ENCODE results near the gene P2RY11. TPM values are rescaled to one million over a fixed set of nuclear protein-coding genes. Genes with fewer than 3 reads are reported as not detected.

P2RY11 gene
- total and polyA plus RNA-seq, 2 donors (not counting 1 experiment from before 2014, with no cell fraction given), result 25.8 to 27.1 TPM

DNA sequence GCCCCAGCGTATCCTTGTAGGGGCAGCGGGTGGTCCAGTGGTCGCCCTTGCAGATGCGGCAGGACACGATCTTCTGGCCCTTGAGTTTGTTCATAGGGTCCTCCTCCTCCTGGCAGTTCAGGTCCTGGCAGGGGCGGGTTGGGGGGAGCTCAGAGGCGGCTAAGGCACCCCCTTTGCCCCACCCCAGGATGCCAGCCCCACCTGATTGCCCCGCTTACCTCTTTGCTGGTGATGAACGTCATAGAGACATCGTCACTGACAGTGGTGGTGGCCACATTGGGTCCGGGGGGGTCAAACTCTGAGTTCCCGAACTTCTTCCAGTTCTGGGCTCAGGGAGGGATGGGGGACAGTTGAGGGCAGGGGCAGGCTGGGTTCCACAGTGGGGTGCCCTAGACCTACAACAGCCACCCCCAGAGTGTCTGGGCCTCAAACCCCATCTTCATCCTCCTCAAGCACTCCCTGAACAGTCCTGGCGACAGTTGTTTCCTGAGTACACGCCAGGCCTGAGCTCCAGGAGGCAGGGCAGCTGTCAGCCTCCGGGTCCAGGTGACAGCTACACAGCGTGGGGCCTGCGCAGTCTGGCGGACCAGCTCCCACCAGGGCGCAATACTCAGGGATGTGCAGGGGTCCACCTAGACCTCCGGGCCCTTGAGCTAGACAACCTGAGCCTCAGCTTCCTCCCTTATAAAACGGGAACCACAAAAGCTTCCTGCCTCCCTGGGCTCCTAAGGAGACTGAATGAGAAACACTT is 5.5 kb downstream of the P2RY11 start:
- Mint-ChIP-seq H3K4me1 (peaks cover 37% of the 10 kb centered on the region), H3K9me3 (ENCODE audit: insufficient read depth) (no peaks in the 10 kb centered on the region), H3K4me3 (no peak overlapping the region), H3K27ac (peak overlapping the region; percentile 37), H3K27me3 (no peaks in the 10 kb centered on the region)
- Histone ChIP-seq H3K9ac (ENCODE audit: low read length) (no peak overlapping the region), H4K20me1 (ENCODE audit: control insufficient read depth, insufficient read depth, low read length, poor library complexity, severe bottlenecking) (peaks cover 67% of the 10 kb centered on the region), H3K27ac (ENCODE audit: low read length in 2 of 2) (no peak overlapping the region), H3K9me3 (ENCODE audit: control extremely low read depth in 1 of 3, control insufficient read depth in 2 of 3, insufficient read depth in 1 of 3, low read length in 2 of 3) (peaks cover 0 to 6% (median 0%) of the 10 kb centered on the region in 3 donors), H3K4me3 (ENCODE audit: control extremely low read depth in 1 of 5, extremely low read depth in 1 of 5, insufficient read depth in 1 of 5, low read depth in 2 of 5, low read length in 4 of 5) (no peak overlapping the region), H3K79me2 (ENCODE audit: control insufficient read depth, insufficient read depth, low read length) (peaks cover 33% of the 10 kb centered on the region), H3K4me2 (replicated peaks; ENCODE audit: low read depth, low read length, poor library complexity, severe bottlenecking) (no peak overlapping the region), H3K4me1 (ENCODE audit: control insufficient read depth in 2 of 2, insufficient read depth in 2 of 2, low read length in 2 of 2) (peaks cover 23 to 30% of the 10 kb centered on the region in 2 donors), H3K27me3 (replicated peaks in 1 of 4; ENCODE audit: control extremely low read depth in 1 of 4, control insufficient read depth in 3 of 4, insufficient read depth in 4 of 4, low read length in 3 of 4) (no peaks in the 10 kb centered on the region), H3K36me3 (replicated peaks in 1 of 2; ENCODE audit: control extremely low read depth in 1 of 2, control insufficient read depth in 1 of 2, extremely low read depth in 1 of 2, insufficient read depth in 2 of 2, low read length in 1 of 2) (peaks cover 0 to 35% of the 10 kb centered on the region in 2 experiments), H2AFZ (ENCODE audit: insufficient read depth, low read depth, low read length, poor library complexity, severe bottlenecking) (no peak overlapping the region)
- ChIA-PET CTCF (interaction anchor here (0.5 to 15.9 kb wide), 5 partner anchors 15 to 953 kb away, joined by 3 to 263 read pairs (median 3); partner anchors contain the start of genes ANGPTL6 and PPAN), POLR2A (no interaction called here)
- ATAC-seq (ENCODE audit: low read depth), result no peak
- intact Hi-C loops (cut with micrococcal nuclease), result no loop called here
- TF ChIP-seq EZH2 (IDR thresholded peaks at IDR 0.05; ENCODE audit: borderline replicate concordance, insufficient read depth, low read depth, low read length, poor library complexity, severe bottlenecking), result no peak
- TF ChIP-seq, protein P1, sequence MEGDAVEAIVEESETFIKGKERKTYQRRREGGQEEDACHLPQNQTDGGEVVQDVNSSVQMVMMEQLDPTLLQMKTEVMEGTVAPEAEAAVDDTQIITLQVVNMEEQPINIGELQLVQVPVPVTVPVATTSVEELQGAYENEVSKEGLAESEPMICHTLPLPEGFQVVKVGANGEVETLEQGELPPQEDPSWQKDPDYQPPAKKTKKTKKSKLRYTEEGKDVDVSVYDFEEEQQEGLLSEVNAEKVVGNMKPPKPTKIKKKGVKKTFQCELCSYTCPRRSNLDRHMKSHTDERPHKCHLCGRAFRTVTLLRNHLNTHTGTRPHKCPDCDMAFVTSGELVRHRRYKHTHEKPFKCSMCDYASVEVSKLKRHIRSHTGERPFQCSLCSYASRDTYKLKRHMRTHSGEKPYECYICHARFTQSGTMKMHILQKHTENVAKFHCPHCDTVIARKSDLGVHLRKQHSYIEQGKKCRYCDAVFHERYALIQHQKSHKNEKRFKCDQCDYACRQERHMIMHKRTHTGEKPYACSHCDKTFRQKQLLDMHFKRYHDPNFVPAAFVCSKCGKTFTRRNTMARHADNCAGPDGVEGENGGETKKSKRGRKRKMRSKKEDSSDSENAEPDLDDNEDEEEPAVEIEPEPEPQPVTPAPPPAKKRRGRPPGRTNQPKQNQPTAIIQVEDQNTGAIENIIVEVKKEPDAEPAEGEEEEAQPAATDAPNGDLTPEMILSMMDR (IDR thresholded peaks at IDR 0.05), result no peak
- 96% methylated on average over 17 of the region's 21 CpGs for WGBS (ENCODE audit: insufficient coverage)
- DNase-seq, result no peak

GRCh38 chr19:10118960-10119359 is 7.5 kb downstream of the P2RY11 start:
- H3K4me1 Mint-ChIP-seq, result peaks cover 28% of the 10 kb centered on the region
- peak overlapping the region; percentile 80 for H3K27ac Mint-ChIP-seq
- DNase-seq, result peak; percentile 35
- 45% methylated on average over 9 of the region's 12 CpGs for WGBS (ENCODE audit: insufficient coverage)
- peak overlapping the region in 4 of 5 experiments; percentile 94 to 98 (median 96) for H3K4me3 ChIP-seq (ENCODE audit: control extremely low read depth in 1 of 5, extremely low read depth in 1 of 5, insufficient read depth in 1 of 5, low read depth in 2 of 5, low read length in 4 of 5)
- H3K4me3 Mint-ChIP-seq, result peak overlapping the region; percentile 92
- peak overlapping the region; percentile 97 for H2AFZ ChIP-seq (ENCODE audit: insufficient read depth, low read depth, low read length, poor library complexity, severe bottlenecking)
- H3K9me3 Mint-ChIP-seq (ENCODE audit: insufficient read depth), result no peaks in the 10 kb centered on the region
- peaks cover 9 to 19% of the 10 kb centered on the region in 2 donors for H3K4me1 ChIP-seq (ENCODE audit: control insufficient read depth in 2 of 2, insufficient read depth in 2 of 2, low read length in 2 of 2)
- peak overlapping the region; percentile 98 for H3K4me2 ChIP-seq (replicated peaks; ENCODE audit: low read depth, low read length, poor library complexity, severe bottlenecking)
- peak overlapping the region; percentile 98 for H3K9ac ChIP-seq (ENCODE audit: low read length)
- intact Hi-C loops (cut with micrococcal nuclease), result loop anchor here (1.0 to 2.0 kb wide), 2 partner anchors 76 to 132 kb away; partner anchors contain the start of gene DNMT1
- no peaks in the 10 kb centered on the region for H3K27me3 ChIP-seq (replicated peaks in 1 of 4; ENCODE audit: control extremely low read depth in 1 of 4, control insufficient read depth in 3 of 4, insufficient read depth in 4 of 4, low read length in 3 of 4)
- peaks cover 0 to 35% of the 10 kb centered on the region in 2 experiments for H3K36me3 ChIP-seq (replicated peaks in 1 of 2; ENCODE audit: control extremely low read depth in 1 of 2, control insufficient read depth in 1 of 2, extremely low read depth in 1 of 2, insufficient read depth in 2 of 2, low read length in 1 of 2)
- H3K27me3 Mint-ChIP-seq, result no peaks in the 10 kb centered on the region
- peaks cover 54% of the 10 kb centered on the region for H4K20me1 ChIP-seq (ENCODE audit: control insufficient read depth, insufficient read depth, low read length, poor library complexity, severe bottlenecking)
- ChIA-PET POLR2A (interaction anchor here (0.8 kb wide), 1 partner anchor 117 kb away, joined by 3 read pairs; no protein-coding TSS in a partner anchor), CTCF (interaction anchor here (1.2 to 15.9 kb wide), 3 partner anchors 17 to 131 kb away, joined by 3 to 263 read pairs (median 4); partner anchors contain the start of genes ANGPTL6 and PPAN)
- peaks cover 0 to 2% (median 0%) of the 10 kb centered on the region in 3 donors for H3K9me3 ChIP-seq (ENCODE audit: control extremely low read depth in 1 of 3, control insufficient read depth in 2 of 3, insufficient read depth in 1 of 3, low read length in 2 of 3)
- peaks cover 33% of the 10 kb centered on the region for H3K79me2 ChIP-seq (ENCODE audit: control insufficient read depth, insufficient read depth, low read length)
- H3K27ac ChIP-seq (ENCODE audit: low read length in 2 of 2), result peak overlapping the region; percentile 62 to 85
- TF ChIP-seq EZH2 (IDR thresholded peaks at IDR 0.05; ENCODE audit: borderline replicate concordance, insufficient read depth, low read depth, low read length, poor library complexity, severe bottlenecking), result no peak
- TF ChIP-seq, protein P1 (IDR thresholded peaks at IDR 0.05), result no peak
- no peak for ATAC-seq (ENCODE audit: low read depth)

Measured in B cell (primary cell).